ENCODE data around the gene KSR2.
"Not testable (repeated sequence)": the region's sequence is repeated elsewhere in the genome, so short reads cannot be mapped to it uniquely, and the experiment has no call there.

Gene KSR2

GRCh38 chr12:117646520-117646919, 322.3 kb downstream of the KSR2 start:
- no peak for FAIRE-seq

DNA sequence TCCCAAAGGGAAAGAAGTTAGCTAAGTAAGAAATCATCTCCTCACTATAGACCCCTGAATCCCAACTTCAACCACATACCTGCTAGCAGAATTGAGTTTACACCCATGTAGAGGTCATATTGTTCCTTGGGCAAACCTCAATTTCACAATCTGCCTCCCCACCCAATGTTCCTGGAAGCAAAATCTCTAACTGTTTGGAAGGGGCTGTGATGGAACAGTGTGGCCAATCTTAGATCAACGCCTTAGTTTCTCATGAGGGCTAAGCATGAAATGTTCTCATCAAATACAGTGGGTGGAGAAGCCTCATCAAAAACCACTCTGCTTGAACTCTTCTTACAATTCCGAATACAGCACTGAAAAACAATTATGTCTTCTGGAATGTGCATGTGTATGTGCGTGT, 323.3 kb downstream of the KSR2 start:
- FAIRE-seq: no peak

More at GRCh38 chr12:117646520-117646919, 322.3 kb downstream of the KSR2 start:
- no peak for DNase-seq (ENCODE audit: low spot score)

GRCh38 chr12:117643971-117644370, 324.8 kb downstream of the KSR2 start:
- no peak for DNase-seq (ENCODE audit: low spot score)
- FAIRE-seq: no peak

More for the DNA sequence above, 323.3 kb downstream of the KSR2 start:
- no peak for DNase-seq (ENCODE audit: low spot score)

DNA sequence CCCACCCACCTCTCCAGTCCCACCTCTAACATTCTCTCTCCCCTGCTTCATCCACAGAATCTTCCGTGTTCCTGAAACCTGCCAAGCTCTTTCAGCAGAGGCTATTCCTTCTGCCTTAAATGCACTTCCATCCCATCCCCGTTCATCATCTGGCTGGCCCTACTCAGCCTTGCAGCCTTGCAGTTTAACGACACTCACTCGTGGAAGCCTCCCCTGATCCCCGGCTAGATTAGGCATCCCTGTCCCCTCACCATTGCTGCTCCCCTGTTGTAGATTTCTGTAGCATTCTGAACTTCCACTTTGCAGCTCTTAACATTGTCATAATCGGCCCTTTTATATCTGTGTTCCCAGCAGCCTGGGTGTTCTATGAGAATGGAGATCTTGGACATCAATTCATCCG, 326.9 kb downstream of the KSR2 start:
- DNase-seq (ENCODE audit: low spot score) (no peak), FAIRE-seq (no peak)

- FAIRE-seq: no peak
- DNase-seq (ENCODE audit: low spot score): no peak
These were observed 328.3 kb downstream of the KSR2 start for GRCh38 chr12:117640511-117640910.

GRCh38 chr12:117629454-117629853, 339.3 kb downstream of the KSR2 start:
- no peak for FAIRE-seq
- no peak for DNase-seq (ENCODE audit: low spot score)

- DNase-seq (ENCODE audit: low spot score); FAIRE-seq: not testable (repeated sequence)
These were observed 340.1 kb downstream of the KSR2 start for GRCh38 chr12:117628711-117629110.

- no peak for FAIRE-seq
- DNase-seq (ENCODE audit: low spot score): no peak
These were observed 346.0 kb downstream of the KSR2 start for GRCh38 chr12:117622741-117623140.

- no peak for FAIRE-seq
- DNase-seq (ENCODE audit: low spot score): no peak
These were observed 346.7 kb downstream of the KSR2 start for GRCh38 chr12:117622087-117622486.

GRCh38 chr12:117607778-117608177, 361.0 kb downstream of the KSR2 start:
- DNase-seq (ENCODE audit: low spot score): no peak
- FAIRE-seq: no peak

GRCh38 chr12:117606945-117607344, 361.8 kb downstream of the KSR2 start:
- no peak for FAIRE-seq
- no peak for DNase-seq (ENCODE audit: low spot score)

DNA sequence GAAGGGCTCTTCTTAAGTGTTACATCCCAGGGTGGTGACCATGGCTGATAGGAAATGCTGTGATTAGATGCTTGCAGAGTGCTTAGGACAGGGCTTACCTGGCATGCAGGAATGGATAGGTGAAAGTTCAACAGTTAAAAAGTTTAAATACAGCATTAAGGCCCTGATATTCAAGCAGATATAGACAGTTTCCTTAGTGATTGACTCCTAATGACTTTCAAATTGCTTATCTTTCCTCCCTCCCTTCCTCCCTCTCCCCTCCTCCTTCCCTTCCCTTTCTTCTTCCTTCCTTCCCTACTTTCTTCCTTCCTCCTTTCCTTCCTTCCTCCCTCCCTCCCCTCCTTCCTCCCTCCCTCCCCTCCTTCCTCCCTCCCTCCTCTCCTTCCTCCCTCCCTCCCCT, 362.8 kb downstream of the KSR2 start:
- FAIRE-seq (no peak), DNase-seq (ENCODE audit: low spot score) (no peak)

DNA sequence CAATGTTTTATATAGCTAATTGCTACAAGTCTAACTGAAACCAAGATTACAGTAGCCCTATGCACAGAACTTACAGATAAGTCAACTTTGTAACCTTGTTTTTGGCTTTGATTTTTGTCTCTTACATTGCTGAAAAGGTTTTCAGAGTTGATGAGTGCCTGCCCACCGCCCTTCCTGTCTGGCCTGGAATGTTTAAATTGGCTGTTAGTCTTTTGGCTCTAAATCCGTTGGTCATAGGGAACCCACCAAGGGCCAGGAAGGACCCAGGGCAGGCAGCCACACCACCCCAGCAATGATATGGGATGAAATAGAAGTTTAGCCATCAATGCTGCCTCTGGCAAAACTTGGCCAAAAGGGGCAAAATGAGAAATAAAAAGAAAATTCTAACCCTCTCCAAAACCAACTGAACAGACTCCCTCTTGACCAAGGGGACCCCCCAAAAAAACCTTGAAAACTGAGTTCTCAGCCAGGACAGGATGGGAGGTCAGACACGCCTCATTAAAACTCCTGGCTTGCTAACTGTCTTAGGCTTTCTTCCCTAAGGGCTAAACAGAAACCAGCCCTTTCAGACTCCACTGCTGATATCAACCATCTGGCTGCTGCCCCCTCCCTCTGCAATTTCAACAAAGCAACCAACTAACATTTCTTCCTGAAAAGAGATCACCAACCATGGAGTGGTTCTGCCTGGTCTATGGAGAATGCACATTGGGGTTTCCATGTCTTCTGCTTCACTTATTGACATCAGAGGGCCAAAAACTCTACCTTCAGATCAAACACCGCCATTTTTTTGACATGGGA, 365.3 kb downstream of the KSR2 start:
- no peak for DNase-seq (ENCODE audit: low spot score)
- FAIRE-seq: no peak

GRCh38 chr12:117599849-117600248, 368.9 kb downstream of the KSR2 start:
- FAIRE-seq (no peak), DNase-seq (ENCODE audit: low spot score) (no peak)

DNA sequence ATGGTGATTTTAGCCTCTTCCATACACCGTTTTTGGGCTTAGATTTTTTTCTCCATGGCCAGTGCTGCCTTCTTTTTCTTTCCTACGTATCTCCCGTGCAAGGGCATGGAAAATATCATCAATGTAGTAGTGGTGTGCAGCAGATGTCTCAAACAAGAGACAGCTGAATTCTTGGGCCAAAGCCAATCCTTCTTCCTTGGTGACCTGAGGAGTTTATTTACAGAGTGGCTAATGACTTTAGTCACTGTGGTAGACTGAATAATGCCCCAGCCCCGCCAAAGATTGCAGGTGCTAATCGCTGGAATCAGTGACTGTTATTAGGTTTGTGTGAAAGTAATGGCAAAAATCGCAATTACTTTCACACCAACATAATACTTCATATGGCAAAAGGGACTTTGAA, 371.8 kb downstream of the KSR2 start:
- no peak for FAIRE-seq
- no peak for DNase-seq (ENCODE audit: low spot score)

GRCh38 chr12:117595751-117596150, 373.0 kb downstream of the KSR2 start:
- no peak for FAIRE-seq
- no peak for DNase-seq (ENCODE audit: low spot score)

- no peak for DNase-seq (ENCODE audit: low spot score)
- no peak for FAIRE-seq
These were observed 374.3 kb downstream of the KSR2 start for GRCh38 chr12:117594481-117594880.

DNA sequence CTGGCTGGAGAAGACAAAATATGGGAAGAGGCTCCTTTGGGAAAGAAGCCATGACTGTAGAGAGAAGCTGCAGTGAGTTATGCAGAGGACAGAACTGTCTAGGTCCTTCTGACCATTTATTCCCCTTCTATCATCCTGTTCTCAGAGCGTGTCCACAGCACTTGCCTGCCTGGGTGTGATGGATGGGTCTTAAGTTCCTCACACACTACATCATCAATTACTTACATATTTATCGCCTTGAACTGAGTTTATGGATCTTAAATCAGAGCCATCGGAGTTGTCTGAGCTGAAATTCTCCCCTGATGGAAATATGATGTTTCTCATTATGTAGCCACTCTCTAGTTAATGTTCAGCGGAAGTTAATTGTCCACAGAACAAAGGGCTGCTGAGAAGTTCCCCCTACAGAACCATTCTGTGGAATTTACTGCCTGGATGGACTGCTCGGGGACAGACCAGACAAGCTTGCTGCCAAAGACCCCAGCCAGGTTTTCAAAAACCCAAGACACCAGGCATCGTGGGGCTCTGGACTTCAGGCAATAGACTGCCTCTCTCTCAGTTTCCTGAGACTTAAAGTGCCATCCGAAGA, 374.9 kb downstream of the KSR2 start:
- no peak for FAIRE-seq
- DNase-seq (ENCODE audit: low spot score): no peak

DNA sequence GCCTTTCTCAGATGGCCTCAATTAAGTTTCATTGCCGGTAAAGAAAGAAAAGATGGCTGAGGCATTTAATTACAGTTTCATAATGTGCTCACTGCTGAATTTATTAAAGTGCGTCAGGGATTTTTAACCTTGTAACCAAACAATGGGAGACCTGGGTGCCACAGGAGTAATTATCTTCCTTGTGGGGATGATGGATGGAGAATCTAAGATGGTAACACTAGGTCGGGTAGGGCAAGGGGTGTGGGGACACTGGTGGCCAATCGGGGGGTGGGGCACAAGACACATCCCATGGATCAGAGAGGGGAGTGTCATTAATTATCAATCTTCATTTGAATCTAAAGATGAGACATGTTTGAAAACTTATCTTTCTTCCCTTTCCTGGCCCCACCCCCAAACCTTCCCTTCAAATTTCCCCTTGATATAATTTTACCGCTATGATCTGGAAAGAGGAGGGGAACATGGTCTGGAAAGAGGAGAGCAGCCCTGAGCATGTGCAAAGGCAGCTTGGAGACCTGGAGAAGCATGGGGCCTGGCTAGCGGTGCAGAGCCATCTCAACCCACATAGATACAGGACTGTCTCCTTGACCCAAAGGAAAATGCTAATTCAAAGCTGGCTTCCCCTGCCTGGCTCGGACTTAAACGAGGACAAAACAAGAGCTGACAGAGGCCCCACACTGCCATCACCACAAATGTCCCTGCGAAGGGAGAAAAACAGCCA, 376.0 kb downstream of the KSR2 start:
- no peak for DNase-seq (ENCODE audit: low spot score)
- no peak for FAIRE-seq

DNA sequence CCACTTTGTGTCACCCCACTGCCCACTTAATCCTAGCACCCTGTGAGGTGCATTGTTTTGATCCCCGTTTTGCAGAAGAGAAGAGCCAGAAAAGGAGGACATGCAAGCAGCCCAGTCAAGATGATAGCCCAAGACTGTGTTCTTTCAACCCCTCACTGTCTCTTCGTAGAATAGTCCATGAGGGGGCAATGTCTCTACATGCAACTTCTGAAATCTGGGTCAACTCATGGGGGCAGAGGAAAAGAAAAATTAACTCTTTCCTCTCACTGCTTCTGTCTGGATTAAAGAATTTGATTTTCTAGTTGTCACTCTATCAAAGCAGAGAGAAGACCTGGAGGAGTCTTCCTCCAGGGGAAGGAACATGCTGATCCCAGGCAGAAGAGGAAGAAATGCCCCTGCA, 377.8 kb downstream of the KSR2 start:
- FAIRE-seq (no peak), DNase-seq (ENCODE audit: low spot score) (no peak)

DNA sequence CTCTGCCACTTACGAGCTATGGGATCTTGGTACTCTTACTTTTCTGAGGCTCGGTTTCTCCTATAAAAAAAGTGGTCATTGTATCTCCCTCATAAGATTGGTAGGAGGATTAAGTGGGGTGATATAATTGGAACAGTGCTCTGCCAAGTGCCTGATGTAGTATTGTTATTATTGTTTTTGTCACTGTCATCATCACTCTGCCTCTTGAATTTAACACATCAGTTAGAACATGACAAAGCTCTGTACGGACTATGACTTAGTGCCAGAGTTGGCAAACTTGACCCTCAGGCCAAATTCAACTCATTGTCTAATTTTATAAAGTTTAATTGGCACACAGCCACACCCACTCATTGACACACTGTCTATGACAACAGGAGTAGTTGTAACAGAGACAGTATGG, 378.4 kb downstream of the KSR2 start:
- no peak for FAIRE-seq
- DNase-seq (ENCODE audit: low spot score): no peak

DNA sequence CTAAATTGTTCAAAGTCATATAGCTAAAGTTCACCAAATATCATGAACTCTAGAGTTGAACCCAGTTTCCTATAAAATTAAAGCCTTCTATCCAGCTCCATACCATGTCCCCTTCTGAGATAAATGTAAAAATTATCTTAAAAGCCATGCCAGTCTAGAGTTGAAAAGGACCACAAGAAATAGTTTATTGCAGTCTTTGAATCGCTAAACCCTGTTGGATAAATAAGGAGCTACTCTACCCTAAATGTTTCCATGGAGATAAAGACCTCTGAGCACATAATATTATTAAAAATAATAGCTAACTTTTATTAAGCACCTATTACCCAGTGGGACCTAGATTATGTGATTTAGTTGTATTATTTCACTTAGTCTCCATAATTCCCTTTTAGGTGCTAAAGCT, 379.8 kb downstream of the KSR2 start:
- FAIRE-seq (no peak), DNase-seq (ENCODE audit: low spot score) (no peak)
